ENCODE measurements around the gene SLC2A6. TPM values are rescaled to one million over a fixed set of nuclear protein-coding genes. Genes with fewer than 3 reads are reported as not detected.

Gene SLC2A6
- total RNA-seq = 17.2 TPM

GRCh38 chr9:133478851-133479711 lies at the start of gene SLC2A6:
TSS of gene SLC2A6 (minus strand) at chr9:133479099. CDS start at chr9:133479059, 40 bp downstream.

GRCh38 chr9:133524679-133525228 lies 45.9 kb upstream of the SLC2A6 start, which contains the start of gene MYMK:
TSS of gene MYMK (minus strand) at chr9:133524959. CDS start at chr9:133524844, 115 bp downstream.

GRCh38 chr9:133459476-133460404 lies 19.2 kb downstream of the SLC2A6 start, which contains the start of gene CACFD1:
TSS of gene CACFD1 (plus strand) at chr9:133459978. CDS start at chr9:133460067, 89 bp downstream.

GRCh38 chr9:133421615-133422542 lies 57.0 kb downstream of the SLC2A6 start, which contains the start of gene ADAMTS13:
TSS of gene ADAMTS13 (plus strand) at chr9:133422367. CDS start at chr9:133422444, 77 bp downstream.

Other genes starting within 250 kb of the SLC2A6 start
- not detected for gene ABO, start 203.9 kb downstream of the SLC2A6 start, total RNA-seq
- gene SURF6, start 142.9 kb downstream of the SLC2A6 start, total RNA-seq = 17.5 TPM
- gene MED22, start 131.0 kb downstream of the SLC2A6 start, total RNA-seq = 34.4 TPM
- 912 TPM for gene RPL7A, start 130.9 kb downstream of the SLC2A6 start, total RNA-seq
- 10.6 TPM for gene SURF1, start 122.6 kb downstream of the SLC2A6 start, total RNA-seq
- gene SURF2, start 122.5 kb downstream of the SLC2A6 start, total RNA-seq = 14.1 TPM
- gene SURF4, start 103.0 kb downstream of the SLC2A6 start, total RNA-seq = 66.4 TPM
- gene STKLD1, start 102.7 kb downstream of the SLC2A6 start, total RNA-seq = 1.6 TPM
- 14.7 TPM for gene REXO4, start 61.1 kb downstream of the SLC2A6 start, total RNA-seq
- gene ADAMTS13, start 56.7 kb downstream of the SLC2A6 start, total RNA-seq = 2.5 TPM
- 27.2 TPM for gene CACFD1, start 19.1 kb downstream of the SLC2A6 start, total RNA-seq
- gene MYMK, start 45.9 kb upstream of the SLC2A6 start, total RNA-seq = not detected
- gene ADAMTSL2, start 55.6 kb upstream of the SLC2A6 start, total RNA-seq = 3.8 TPM
- gene FAM163B, start 130.3 kb upstream of the SLC2A6 start, total RNA-seq = 17.2 TPM
- gene DBH, start 157.3 kb upstream of the SLC2A6 start, total RNA-seq = not detected

Measured in parietal lobe (tissue), 1 donor.